NCI-H2029 treated with DMSO at 0.1 percent for 48 hours (cell line): ENCODE measurements around the gene FAT1.
A peak's percentile ranks its signal among the peaks of the same experiment; 100 is the strongest.
"Not testable (repeated sequence)": the region's sequence is repeated elsewhere in the genome, so short reads cannot be mapped to it uniquely, and the experiment has no call there.

ENCODE experiments used
- DNase-seq: peaks from one replicate; lab custom pipeline; 2025; lab: John Stamatoyannopoulos, UW

FAT1 gene

GRCh38 chr4:186698028-186698427 is 25.6 kb downstream of the FAT1 start:
- no peak for DNase-seq

- DNase-seq, result peak; percentile 64
Observed at GRCh38 chr4:186695392-186695791, 28.3 kb downstream of the FAT1 start.

- no peak for DNase-seq
Observed at GRCh38 chr4:186693894-186694293, 29.8 kb downstream of the FAT1 start.

- peak; percentile 18 for DNase-seq
Observed at GRCh38 chr4:186693159-186693815, 30.4 kb downstream of the FAT1 start.

GRCh38 chr4:186691396-186691795 is 32.3 kb downstream of the FAT1 start:
- DNase-seq, result no peak

- peak; percentile 80 for DNase-seq
Observed at GRCh38 chr4:186689476-186689875, 34.2 kb downstream of the FAT1 start.

GRCh38 chr4:186688150-186688943 is 35.3 kb downstream of the FAT1 start:
- DNase-seq, result peak; percentile 27

- no peak for DNase-seq
Observed at GRCh38 chr4:186687265-186687664, 36.4 kb downstream of the FAT1 start.

GRCh38 chr4:186685767-186686183 is 37.9 kb downstream of the FAT1 start:
- DNase-seq, result no peak

- DNase-seq, result no peak
Observed at GRCh38 chr4:186684889-186685309, 38.8 kb downstream of the FAT1 start.

GRCh38 chr4:186684220-186684619 is 39.4 kb downstream of the FAT1 start:
- no peak for DNase-seq

- DNase-seq, result no peak
Observed at GRCh38 chr4:186680641-186681040, 43.0 kb downstream of the FAT1 start.

- DNase-seq, result no peak
Observed at GRCh38 chr4:186676531-186677161, 47.0 kb downstream of the FAT1 start.

GRCh38 chr4:186669735-186670134 is 53.9 kb downstream of the FAT1 start:
- DNase-seq, result no peak

- no peak for DNase-seq
Observed at GRCh38 chr4:186669159-186669731, 54.4 kb downstream of the FAT1 start.

- no peak for DNase-seq
Observed at GRCh38 chr4:186666750-186667149, 56.9 kb downstream of the FAT1 start.

- no peak for DNase-seq
Observed at GRCh38 chr4:186666252-186666651, 57.4 kb downstream of the FAT1 start.

- no peak for DNase-seq
Observed at GRCh38 chr4:186660403-186660802, 63.3 kb downstream of the FAT1 start.

GRCh38 chr4:186659935-186660334 is 63.7 kb downstream of the FAT1 start:
- DNase-seq, result no peak

GRCh38 chr4:186659456-186659855 is 64.2 kb downstream of the FAT1 start:
- not testable (repeated sequence) for DNase-seq

- DNase-seq, result no peak
Observed at GRCh38 chr4:186658657-186659056, 65.0 kb downstream of the FAT1 start.

GRCh38 chr4:186657764-186658163 is 65.9 kb downstream of the FAT1 start:
- no peak for DNase-seq

GRCh38 chr4:186653969-186654368 is 69.7 kb downstream of the FAT1 start:
- no peak for DNase-seq
